ENCODE data around the gene GPR183. TPM values are rescaled to one million over a fixed set of nuclear protein-coding genes. Genes with fewer than 3 reads are reported as not detected.

GPR183 gene
- total RNA-seq, 1 experiment from 2014 or later, result 0.30 TPM

DNA sequence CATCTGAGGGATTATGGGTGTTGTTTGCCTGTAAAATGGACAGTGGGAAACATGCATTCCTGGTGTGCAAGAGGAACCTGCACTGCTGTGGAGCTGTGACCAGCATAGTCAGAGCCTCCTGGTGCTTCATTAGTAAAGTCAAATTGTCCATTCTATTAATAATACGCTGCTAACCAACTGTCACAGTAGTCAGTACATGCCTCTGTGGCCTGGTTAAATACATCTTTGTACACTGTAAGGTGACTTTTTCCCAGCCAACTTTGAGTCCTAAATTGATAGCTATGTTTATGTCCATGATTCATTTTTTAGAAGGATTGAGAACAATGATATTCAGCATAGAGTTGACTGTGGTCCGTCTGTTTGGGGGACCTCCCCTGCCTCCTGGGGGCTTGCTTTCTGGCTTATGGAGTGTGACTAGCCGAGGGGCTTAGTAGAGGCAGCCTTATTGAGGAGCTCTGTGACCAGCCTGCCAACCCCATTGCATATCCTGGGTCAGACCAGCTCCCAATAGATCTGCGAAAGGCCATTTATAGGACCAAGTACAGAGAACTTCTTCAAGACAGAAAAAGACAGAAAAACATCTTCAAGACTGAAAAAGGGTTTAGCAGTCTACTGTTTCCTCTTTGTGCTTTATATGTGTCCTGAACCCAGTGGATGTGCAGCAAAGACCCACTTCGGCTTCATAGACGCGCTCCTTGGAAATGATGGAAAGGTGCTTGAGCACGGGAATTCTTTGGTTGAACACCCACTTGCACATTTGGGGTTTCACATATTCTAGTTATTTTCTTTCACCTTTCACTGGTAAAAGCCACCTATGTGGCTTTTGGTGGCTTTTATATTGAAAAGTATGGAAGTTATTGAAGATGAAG is 4.3 kb downstream of the GPR183 start (continued):
- TF ChIP-seq CTCF (IDR thresholded peaks at IDR 0.05 in 2 of 3, conservative IDR thresholded peaks at IDR 0.05 in 1 of 3; ENCODE audit: borderline replicate concordance in 1 of 3, insufficient read depth in 1 of 3, low read depth in 2 of 3, low read length in 2 of 3), result no peak
- no peak for TF ChIP-seq POLR2A (IDR thresholded peaks at IDR 0.05; ENCODE audit: borderline replicate concordance, extremely low read depth, insufficient read depth, insufficient read length)
- TF ChIP-seq TCF7L2 (IDR thresholded peaks at IDR 0.05; ENCODE audit: borderline replicate concordance, extremely low read depth, insufficient read depth, insufficient read length), result no peak
- no peak for TF ChIP-seq JUND (IDR thresholded peaks at IDR 0.05)

DNA sequence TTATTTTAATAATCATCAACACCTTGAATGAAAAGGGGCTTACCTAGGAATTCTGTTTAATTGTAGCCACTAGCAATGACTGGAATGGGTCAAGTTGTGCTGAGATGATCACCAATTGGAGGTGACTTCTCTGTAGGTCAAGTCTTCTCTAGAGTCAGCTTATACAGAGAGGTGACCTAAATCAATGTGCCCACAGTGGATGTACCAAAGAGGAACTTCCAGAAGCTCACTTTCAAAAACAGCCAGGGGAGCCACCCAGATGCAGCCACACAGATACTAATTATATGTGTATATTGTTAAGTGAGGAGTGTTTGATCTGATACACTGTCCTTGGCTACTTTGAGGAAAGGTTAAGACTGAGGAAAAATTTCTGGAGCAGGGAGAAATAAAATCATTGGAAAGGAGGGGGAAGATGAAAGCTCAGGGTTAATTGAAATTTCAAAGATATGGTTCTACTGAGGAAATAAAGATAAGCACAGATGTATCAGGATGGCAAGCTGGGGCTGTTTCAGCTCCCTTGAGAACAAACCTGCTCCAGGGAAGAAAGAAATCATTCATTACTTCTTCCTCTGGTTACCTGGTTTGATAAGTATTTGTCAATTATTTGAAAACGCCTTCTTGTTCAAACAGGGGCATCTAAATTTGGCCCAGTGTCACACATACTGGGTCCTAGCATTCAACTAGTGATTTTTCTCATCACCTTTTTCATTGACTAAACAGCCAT is 5.1 kb downstream of the GPR183 start:
- Histone ChIP-seq H3K4me2 (ENCODE audit: low read length) (no peak overlapping the region), H3K36me3 (ENCODE audit: control insufficient read depth in 1 of 2, insufficient read depth in 2 of 2, low read length in 2 of 2) (no peaks in the 10 kb centered on the region), H3K27me3 (ENCODE audit: insufficient read depth, low read length) (no peaks in the 10 kb centered on the region), H3K27ac (ENCODE audit: low read depth, low read length) (no peak overlapping the region), H3K9ac (ENCODE audit: low read length) (no peak overlapping the region), H3K4me1 (ENCODE audit: control insufficient read depth in 1 of 2, insufficient read depth in 2 of 2, low read length in 2 of 2) (peaks cover 10 to 24% of the 10 kb centered on the region in 2 experiments), H3K4me3 (replicated peaks in 1 of 2; ENCODE audit: low read depth in 1 of 2, low read length in 2 of 2) (no peak overlapping the region), H3K79me2 (ENCODE audit: insufficient read depth, low read length) (peaks cover 12% of the 10 kb centered on the region; the same call in 1 of the 2 replicates), H3K9me3 (ENCODE audit: control insufficient read depth in 1 of 2, insufficient read depth in 1 of 2, low read depth in 1 of 2, low read length in 2 of 2) (no peaks in the 10 kb centered on the region; a peak in 1 of 4 replicates), H3K9me2 (ENCODE audit: insufficient read depth) (no peaks in the 10 kb centered on the region), H2AFZ (ENCODE audit: low read depth, low read length, poor library complexity, severe bottlenecking) (no peak overlapping the region), H4K20me1 (ENCODE audit: insufficient read depth) (no peaks in the 10 kb centered on the region)
- DNase-seq (ENCODE audit: low read depth, low spot score) (no peak), ATAC-seq (no peak)
- intact Hi-C loops (cut with micrococcal nuclease), result no loop called here
- ChIA-PET POLR2A (no interaction called here), CTCF (no interaction called here), RAD21 (ENCODE audit: low non-redundant PET in 1 of 2, low total read pairs in 2 of 2, uncharacterized antibody in 2 of 2, unreplicated experiment in 2 of 2) (no interaction called here)
- TF ChIP-seq, protein P1, sequence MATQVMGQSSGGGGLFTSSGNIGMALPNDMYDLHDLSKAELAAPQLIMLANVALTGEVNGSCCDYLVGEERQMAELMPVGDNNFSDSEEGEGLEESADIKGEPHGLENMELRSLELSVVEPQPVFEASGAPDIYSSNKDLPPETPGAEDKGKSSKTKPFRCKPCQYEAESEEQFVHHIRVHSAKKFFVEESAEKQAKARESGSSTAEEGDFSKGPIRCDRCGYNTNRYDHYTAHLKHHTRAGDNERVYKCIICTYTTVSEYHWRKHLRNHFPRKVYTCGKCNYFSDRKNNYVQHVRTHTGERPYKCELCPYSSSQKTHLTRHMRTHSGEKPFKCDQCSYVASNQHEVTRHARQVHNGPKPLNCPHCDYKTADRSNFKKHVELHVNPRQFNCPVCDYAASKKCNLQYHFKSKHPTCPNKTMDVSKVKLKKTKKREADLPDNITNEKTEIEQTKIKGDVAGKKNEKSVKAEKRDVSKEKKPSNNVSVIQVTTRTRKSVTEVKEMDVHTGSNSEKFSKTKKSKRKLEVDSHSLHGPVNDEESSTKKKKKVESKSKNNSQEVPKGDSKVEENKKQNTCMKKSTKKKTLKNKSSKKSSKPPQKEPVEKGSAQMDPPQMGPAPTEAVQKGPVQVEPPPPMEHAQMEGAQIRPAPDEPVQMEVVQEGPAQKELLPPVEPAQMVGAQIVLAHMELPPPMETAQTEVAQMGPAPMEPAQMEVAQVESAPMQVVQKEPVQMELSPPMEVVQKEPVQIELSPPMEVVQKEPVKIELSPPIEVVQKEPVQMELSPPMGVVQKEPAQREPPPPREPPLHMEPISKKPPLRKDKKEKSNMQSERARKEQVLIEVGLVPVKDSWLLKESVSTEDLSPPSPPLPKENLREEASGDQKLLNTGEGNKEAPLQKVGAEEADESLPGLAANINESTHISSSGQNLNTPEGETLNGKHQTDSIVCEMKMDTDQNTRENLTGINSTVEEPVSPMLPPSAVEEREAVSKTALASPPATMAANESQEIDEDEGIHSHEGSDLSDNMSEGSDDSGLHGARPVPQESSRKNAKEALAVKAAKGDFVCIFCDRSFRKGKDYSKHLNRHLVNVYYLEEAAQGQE (IDR thresholded peaks at IDR 0.05; ENCODE audit: low read depth), result no peak
- no peak for TF ChIP-seq FOSL1 (IDR thresholded peaks at IDR 0.05; ENCODE audit: low read depth)
- BruUV-seq (replicated peaks), result no TSS peak

Data from HCT116 (cell line).